ENCODE results near the gene DPM1.

- TF ChIP-seq CTCF (IDR thresholded peaks at IDR 0.05) (no peak), POLR2A (IDR thresholded peaks at IDR 0.05) (no peak), EP300 (IDR thresholded peaks at IDR 0.05) (no peak), POLR2AphosphoS5 (IDR thresholded peaks at IDR 0.05) (no peak)
Observed at GRCh38 chr20:50930139-50930975, 28.0 kb downstream of the DPM1 start.
